Ascending aorta (tissue), 2 donors: Measurements from ENCODE around the gene SFMBT2. TPM values are rescaled to one million over a fixed set of nuclear protein-coding genes. Genes with fewer than 3 reads are reported as not detected.

Experiments
- DNase-seq, 2 donors: peaks; one replicate each; pipeline ENCODE4 v3.0.0-alpha.2; 2019; ENCODE audit warnings: low spot score in 2 of 2
- H3K27ac ChIP-seq, 2 donors: fragments of 200-600 bp; sonication (generic); one replicate each; pipeline ENCODE4 v1.5.1; 2016 to 2017; ENCODE audit warnings: mild to moderate bottlenecking in 1 of 2
- H3K27me3 ChIP-seq: fragments of 200-600 bp; sonication (generic); one replicate; pipeline ENCODE4 v1.5.1; 2017
- H3K36me3 ChIP-seq, 2 donors: fragments of 200-600 bp; sonication (generic); one replicate each; pipeline ENCODE4 v1.5.1; 2016
- H3K4me1 ChIP-seq, 2 donors: fragments of 200-600 bp; sonication (generic); one replicate each; pipeline ENCODE4 v1.5.1; 2016 to 2017; ENCODE audit warnings: mild to moderate bottlenecking in 1 of 2
- H3K4me3 ChIP-seq, 2 donors: fragments of 200-600 bp; sonication (generic); one replicate each; pipeline ENCODE4 v1.5.1; 2016 to 2017; ENCODE audit warnings: mild to moderate bottlenecking in 1 of 2
- H3K9me3 ChIP-seq, 2 donors: fragments of 200-600 bp; sonication (generic); one replicate each; pipeline ENCODE4 v1.5.1; 2016
- CTCF ChIP-seq, 3 experiments: fragments of 200-600 bp in 2 of 3; fragments of 450-650 bp in 1 of 3; sonication (generic) in 2 of 3; IDR thresholded peaks; one replicate each; pipeline ENCODE4 v1.5.1; 2016 to 2019; ENCODE audit warnings: antibody characterized with exemption in 3 of 3, mild to moderate bottlenecking in 1 of 3, moderate library complexity in 1 of 3
- intact Hi-C: fragments of 100-400 bp; cut with DNase I; formaldehyde crosslinking; loops from one replicate; pipeline ENCODE4 v1.15.1; 2023
- total RNA-seq: library from RNA; depleted of rRNA; stranded (reverse); fragments of >200 nt; gene quantifications from one replicate; pipeline ENCODE4 v1.1.0, GENCODE V29; 2016

Gene SFMBT2
- total RNA-seq, 1 donor from 2014 or later, result 2.2 TPM

DNA sequence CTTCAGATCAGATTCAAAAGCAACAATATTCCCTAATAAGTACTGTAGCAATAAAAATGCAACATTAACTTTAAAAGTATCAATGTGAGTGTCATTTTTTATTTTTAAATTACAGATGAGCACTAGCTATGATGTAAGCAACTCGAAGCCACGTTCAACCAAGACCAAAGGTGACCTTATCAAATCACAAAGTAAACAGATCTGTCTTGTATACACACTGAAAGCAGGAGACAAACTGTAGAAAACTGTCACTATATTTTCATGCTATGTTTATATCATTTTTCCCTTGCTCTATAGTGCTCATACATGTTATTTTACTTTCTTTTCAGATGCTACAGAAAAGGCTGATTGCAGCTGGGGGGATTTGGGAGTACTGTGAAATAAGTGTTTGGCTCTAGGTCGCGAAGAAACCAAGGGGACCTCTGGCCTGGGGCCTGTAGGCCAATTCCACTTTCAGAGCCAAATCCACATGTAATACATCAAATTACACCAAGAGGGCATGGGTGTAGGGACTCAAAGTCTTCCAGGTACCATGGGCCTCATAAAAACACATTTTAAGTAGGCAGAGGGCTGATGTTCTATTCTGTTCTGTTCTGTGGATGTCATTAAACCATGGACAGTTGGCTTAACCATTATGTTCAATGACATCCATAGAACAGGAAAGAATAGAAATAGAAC, 245.2 kb downstream of the SFMBT2 start:
- H3K27me3 ChIP-seq, result no peaks in the 10 kb centered on the region
- no peaks in the 10 kb centered on the region for H3K36me3 ChIP-seq
- intact Hi-C loops, result no loop called here
- TF ChIP-seq CTCF (IDR thresholded peaks at IDR 0.05), result no peak
- H3K9me3 ChIP-seq, result no peaks in the 10 kb centered on the region
- no peak overlapping the region for H3K27ac ChIP-seq
- H3K4me3 ChIP-seq, result no peak overlapping the region
- DNase-seq, result no peak
- no peaks in the 10 kb centered on the region for H3K4me1 ChIP-seq

- intact Hi-C loops, result no loop called here
- H3K4me3 ChIP-seq, result no peak overlapping the region
- H3K9me3 ChIP-seq, result no peaks in the 10 kb centered on the region
- no peaks in the 10 kb centered on the region for H3K4me1 ChIP-seq
- H3K27me3 ChIP-seq, result no peaks in the 10 kb centered on the region
- no peaks in the 10 kb centered on the region for H3K36me3 ChIP-seq
- H3K27ac ChIP-seq, result no peak overlapping the region
- TF ChIP-seq CTCF (IDR thresholded peaks at IDR 0.05), result no peak
- no peak for DNase-seq
Measured at GRCh38 chr10:7164955-7165354, 245.9 kb downstream of the SFMBT2 start.

DNA sequence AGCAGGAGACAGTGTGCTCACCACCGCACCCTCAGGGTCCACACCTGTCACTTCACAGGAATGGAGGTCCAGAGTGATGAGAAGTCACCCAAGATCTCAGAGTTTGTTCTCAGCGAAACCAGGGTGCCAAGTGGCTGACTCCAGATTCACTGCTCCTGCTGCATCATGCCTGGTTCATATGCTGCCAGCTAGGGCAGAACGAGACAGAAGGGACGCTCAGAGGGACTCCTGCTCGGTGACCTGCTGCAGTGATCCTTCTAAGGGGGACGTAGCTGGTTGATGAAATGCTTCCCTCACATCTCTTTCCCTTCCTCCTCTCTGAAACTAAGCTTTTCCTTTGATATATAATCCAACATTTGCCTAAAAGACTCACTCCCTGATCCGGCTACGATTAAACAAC, 248.5 kb downstream of the SFMBT2 start:
- no peaks in the 10 kb centered on the region for H3K36me3 ChIP-seq
- H3K4me3 ChIP-seq, result peak overlapping the region in 1 of 2 donors; percentile 4
- no peaks in the 10 kb centered on the region for H3K9me3 ChIP-seq
- intact Hi-C loops, result no loop called here
- H3K4me1 ChIP-seq, result no peaks in the 10 kb centered on the region
- TF ChIP-seq CTCF (IDR thresholded peaks at IDR 0.05), result no peak
- peak overlapping the region in 1 of 2 donors; percentile 15 for H3K27ac ChIP-seq
- H3K27me3 ChIP-seq, result no peaks in the 10 kb centered on the region
- no peak for DNase-seq

DNA sequence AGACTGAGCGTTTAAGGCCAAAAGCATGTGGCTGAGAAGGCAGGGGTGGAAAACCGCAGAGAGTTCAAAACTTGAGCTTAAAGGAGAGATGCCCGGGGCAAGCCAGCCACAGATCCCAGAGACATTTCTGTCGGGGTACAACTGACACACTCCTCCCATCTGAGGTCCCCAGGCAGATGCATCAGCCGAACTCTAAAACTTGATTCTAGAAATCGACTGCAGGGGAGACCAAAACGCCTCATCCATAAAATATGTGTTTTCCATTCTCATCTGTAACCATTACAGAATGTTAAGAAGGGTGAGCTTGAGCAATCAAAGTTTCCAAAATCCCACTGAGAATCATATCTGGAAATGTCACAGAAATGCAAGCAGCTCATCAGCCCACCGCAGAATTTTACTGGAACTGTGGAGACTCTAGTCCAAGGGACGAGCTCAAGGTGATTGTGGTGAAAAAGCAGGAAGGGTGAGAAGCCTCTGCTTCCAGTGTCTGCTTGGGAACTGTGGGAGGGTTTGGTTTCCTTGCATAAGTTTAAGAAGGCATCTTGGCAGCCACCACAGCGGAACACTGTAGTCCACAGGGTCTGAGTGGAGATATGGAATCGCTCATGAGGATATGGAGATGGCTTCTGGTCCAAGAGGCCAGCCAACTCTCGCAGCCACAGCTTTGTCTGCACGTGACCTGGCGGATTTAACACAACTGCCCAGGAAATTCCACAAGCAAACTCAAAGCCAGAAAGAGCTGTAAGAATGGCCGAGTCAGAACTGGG, 249.2 kb downstream of the SFMBT2 start:
- no peak for TF ChIP-seq CTCF (IDR thresholded peaks at IDR 0.05)
- H3K27me3 ChIP-seq, result no peaks in the 10 kb centered on the region
- H3K4me3 ChIP-seq, result peak overlapping the region in 1 of 2 donors; percentile 4
- DNase-seq, result peak in 1 of 2 donors; percentile 67
- intact Hi-C loops, result no loop called here
- no peaks in the 10 kb centered on the region for H3K9me3 ChIP-seq
- peak overlapping the region in 1 of 2 donors; percentile 15 for H3K27ac ChIP-seq
- no peaks in the 10 kb centered on the region for H3K4me1 ChIP-seq
- no peaks in the 10 kb centered on the region for H3K36me3 ChIP-seq

DNA sequence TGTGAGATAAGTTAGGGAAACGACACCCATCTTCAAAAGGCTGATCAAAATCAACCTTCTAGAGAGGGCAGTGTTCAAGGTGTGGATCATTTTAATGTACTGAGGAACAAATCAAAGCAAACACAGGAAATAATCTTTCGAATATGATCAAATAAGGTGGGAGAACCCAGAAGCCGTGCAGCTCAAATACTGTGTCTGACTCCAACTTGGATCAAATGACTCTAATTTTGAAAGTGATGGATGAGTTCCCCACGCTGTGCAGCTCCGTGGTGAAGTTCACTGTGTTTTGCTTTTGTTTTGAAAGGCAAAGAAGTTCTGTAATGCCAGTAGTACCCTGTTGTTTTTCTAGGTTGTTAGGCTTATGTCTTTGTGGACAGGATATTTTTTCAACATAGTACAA, 250.9 kb downstream of the SFMBT2 start:
- intact Hi-C loops, result no loop called here
- Histone ChIP-seq H3K4me3 (no peak overlapping the region), H3K27me3 (no peaks in the 10 kb centered on the region), H3K27ac (no peak overlapping the region), H3K9me3 (no peaks in the 10 kb centered on the region), H3K36me3 (no peaks in the 10 kb centered on the region), H3K4me1 (no peaks in the 10 kb centered on the region)
- DNase-seq, result no peak
- no peak for TF ChIP-seq CTCF (IDR thresholded peaks at IDR 0.05)
